A549 (cell line): Measurements from ENCODE around the gene SIRT3. TPM values are rescaled to one million over a fixed set of nuclear protein-coding genes. Genes with fewer than 3 reads are reported as not detected.
A peak's percentile ranks its signal among the peaks of the same experiment; 100 is the strongest.

Source experiments
- ATAC-seq, 2 experiments: fragments of 200-7000 bp in 1 of 2; fragments of >200 bp in 1 of 2; cut with Nextera tagmentation in 1 of 2; cut with Tn5 transposase in 1 of 2; 3 replicates each; pipeline versions ENCODE4 v1.8.0 to v1.9.1; 2018 to 2020; ENCODE audit warnings: mild to moderate bottlenecking in 1 of 2, moderate library complexity in 1 of 2
- CTCF ChIA-PET: fragments of 300-600 bp; sonication (Branson Sonifier 250); formaldehyde crosslinking; extraction: SDS; loops from one replicate; lab custom pipeline; 2021; ENCODE audit warnings: antibody characterized with exemption, inconsistent platforms; lab: Yijun Ruan, JAX
- POLR2A ChIA-PET: fragments of 350-600 bp; formaldehyde crosslinking; extraction: SDS; loops from one replicate; lab custom pipeline; 2021; ENCODE audit warnings: antibody characterized with exemption, inconsistent platforms; lab: Yijun Ruan, JAX
- DNase-seq, 2 experiments: peaks; one replicate each; pipeline versions ENCODE4 v3.0.0 to v3.0.0-alpha.2; 2011 to 2016; ENCODE audit warnings: low read depth in 1 of 2, low spot score in 1 of 2
- FAIRE-seq: peaks from 2 replicates; lab custom pipeline; 2011; peaks lifted over from hg19 to GRCh38; lab: Jason Lieb, UNC
- H3K27ac ChIP-seq, 2 experiments: fragments of >200 bp; sonication (Bioruptor Twin); formaldehyde crosslinking; 3 replicates each; pipeline ENCODE4 v1.5.1; 2016 to 2017
- H3K4me1 ChIP-seq: fragments of >200 bp; sonication (Bioruptor Twin); formaldehyde crosslinking; 3 replicates; pipeline ENCODE4 v1.6.1; 2016
- H3K4me2 ChIP-seq: fragments of >200 bp; sonication (Bioruptor Twin); formaldehyde crosslinking; 3 replicates; pipeline ENCODE4 v1.6.1; 2016
- H3K4me3 ChIP-seq: fragments of >200 bp; sonication (Bioruptor Twin); formaldehyde crosslinking; 3 replicates; pipeline ENCODE4 v1.5.1; 2016
- H3K9me3 ChIP-seq: fragments of >200 bp; sonication (Bioruptor Twin); formaldehyde crosslinking; 3 replicates; pipeline ENCODE4 v1.6.1; 2016
- CEBPB ChIP-seq, 2 experiments: fragments of >200 bp in 1 of 2; sonication (Bioruptor Twin) in 1 of 2; formaldehyde crosslinking in 1 of 2; IDR thresholded peaks; 2 replicates each; pipeline ENCODE4 v1.6.1; 2012 to 2016
- E2F6 ChIP-seq: IDR thresholded peaks from 2 replicates; pipeline ENCODE4 v1.6.1; 2012; ENCODE audit warnings: low read depth, borderline replicate concordance
- EHF ChIP-seq: fragments of 250-450 bp; sonication (Bioruptor Pico); IDR thresholded peaks from 2 replicates; pipeline ENCODE4 v1.5.0; 2020; ENCODE audit warnings: mild to moderate bottlenecking
- EHMT2 ChIP-seq: fragments of 200-600 bp; sonication (generic); IDR thresholded peaks from 2 replicates; pipeline ENCODE4 v1.6.1; 2016; ENCODE audit warnings: antibody characterized with exemption, low read depth, mild to moderate bottlenecking, moderate library complexity
- ELK1 ChIP-seq: fragments of 150-350 bp; IDR thresholded peaks from 2 replicates; pipeline ENCODE4 v1.6.1; 2014; ENCODE audit warnings: low read depth, mild to moderate bottlenecking, low read length
- EP300 ChIP-seq, 2 experiments: fragments of >200 bp; sonication (Bioruptor Twin); formaldehyde crosslinking; IDR thresholded peaks; 2 replicates in 1 of 2; 3 replicates in 1 of 2; pipeline ENCODE4 v1.6.1; 2016 to 2017
- ESRRA ChIP-seq: fragments of 150-350 bp; IDR thresholded peaks from 2 replicates; pipeline ENCODE4 v1.6.1; 2014; ENCODE audit warnings: mild to moderate bottlenecking, low read length, borderline replicate concordance
- FOSL2 ChIP-seq, 2 experiments: fragments of 450-650 bp in 1 of 2; fragments of >200 bp in 1 of 2; sonication (Bioruptor Twin) in 1 of 2; formaldehyde crosslinking; IDR thresholded peaks; 2 replicates each; pipeline versions ENCODE4 v1.5.0 to v1.6.1; 2016 to 2020; ENCODE audit warnings: mild to moderate bottlenecking in 1 of 2, moderate library complexity in 1 of 2
- HOXA7 ChIP-seq: fragments of 250-450 bp; sonication (Bioruptor Pico); IDR thresholded peaks from 2 replicates; pipeline ENCODE4 v1.5.0; 2020; ENCODE audit warnings: mild to moderate bottlenecking, moderate library complexity
- HOXB13 ChIP-seq: fragments of 250-450 bp; sonication (Bioruptor Pico); IDR thresholded peaks from 2 replicates; pipeline ENCODE4 v1.5.0; 2020; ENCODE audit warnings: low read depth, mild to moderate bottlenecking, moderate library complexity
- JUN ChIP-seq, 2 experiments: fragments of >200 bp; sonication (Bioruptor Twin); formaldehyde crosslinking; IDR thresholded peaks; 2 replicates in 1 of 2; 3 replicates in 1 of 2; pipeline ENCODE4 v1.6.1; 2016 to 2017
- KDM5A ChIP-seq: fragments of 200-600 bp; sonication (generic); IDR thresholded peaks from 2 replicates; pipeline ENCODE4 v1.6.1; 2016; ENCODE audit warnings: antibody characterized with exemption, mild to moderate bottlenecking
- MAFK ChIP-seq: fragments of 450-650 bp; IDR thresholded peaks from 2 replicates; pipeline ENCODE4 v1.6.1; 2014; ENCODE audit not compliant: partially characterized antibody
- NFE2L2 ChIP-seq: fragments of 150-350 bp; conservative IDR thresholded peaks from 2 replicates; pipeline ENCODE4 v1.6.1; 2014; ENCODE audit warnings: low read length
- NR3C1 ChIP-seq: fragments of >200 bp; sonication (Bioruptor Twin); formaldehyde crosslinking; IDR thresholded peaks from 3 replicates; pipeline ENCODE4 v1.6.1; 2017
- PHF8 ChIP-seq: fragments of 200-600 bp; sonication (generic); IDR thresholded peaks from 2 replicates; pipeline ENCODE4 v1.6.1; 2016; ENCODE audit warnings: low read depth, mild to moderate bottlenecking, antibody characterized with exemption, moderate library complexity, borderline replicate concordance
- RARB ChIP-seq: fragments of 250-450 bp; sonication (Bioruptor Pico); IDR thresholded peaks from 2 replicates; pipeline ENCODE4 v1.8.0; 2021; ENCODE audit warnings: mild to moderate bottlenecking, moderate library complexity
- RFX5 ChIP-seq: fragments of 450-650 bp; IDR thresholded peaks from 2 replicates; pipeline ENCODE4 v1.7.1; 2014; ENCODE audit warnings: antibody characterized with exemption, mild to moderate bottlenecking, moderate library complexity
- RNF2 ChIP-seq: fragments of 200-600 bp; sonication (generic); IDR thresholded peaks from 2 replicates; pipeline ENCODE4 v1.6.1; 2016; ENCODE audit warnings: low read depth, mild to moderate bottlenecking, antibody characterized with exemption, moderate library complexity, borderline replicate concordance
- SMC3 ChIP-seq: fragments of >200 bp; sonication (Bioruptor Twin); formaldehyde crosslinking; IDR thresholded peaks from 3 replicates; pipeline ENCODE4 v1.6.1; 2018; ENCODE audit warnings: inconsistent platforms
- TP53 ChIP-seq: fragments of 250-450 bp; sonication (Bioruptor Pico); IDR thresholded peaks from 2 replicates; pipeline ENCODE4 v1.5.0; 2021; ENCODE audit warnings: mild to moderate bottlenecking, moderate library complexity
- ZSCAN20 ChIP-seq: fragments of 250-450 bp; sonication (Bioruptor Pico); IDR thresholded peaks from 2 replicates; pipeline ENCODE4 v1.8.0; 2022; ENCODE audit warnings: mild to moderate bottlenecking, moderate library complexity
- WGBS: methylation state at CpG from one replicate; pipeline ENCODE4 v1.1.6; 2017; ENCODE audit errors: missing lambda C conversion rate; 5-methylcytosine and 5-hydroxymethylcytosine counted together
- polyA plus RNA-seq, 4 experiments: library from polyadenylated mRNA; depleted of rRNA in 3 of 4; stranded (reverse); fragments of >200 nt; fragmentation: RNase III in 1 of 4; extraction: RNeasy Plus Mini Kit Qiagen cat#74134 plus additional on column Dnase treatment in 1 of 4; gene quantifications; 2 replicates in 3 of 4; 3 replicates in 1 of 4; pipeline ENCODE4 v1.2.3, GENCODE V29; 2011 to 2017
- TF ChIP-seq, protein P1 (sequence below): fragments of 200-600 bp; sonication (generic); IDR thresholded peaks from 2 replicates; pipeline ENCODE4 v1.6.1; 2016; ENCODE audit warnings: antibody characterized with exemption, mild to moderate bottlenecking, moderate library complexity
- TF ChIP-seq, protein P2 (sequence below): IDR thresholded peaks from 2 replicates; pipeline ENCODE4 v1.6.1; 2012

SIRT3 gene
- polyA plus RNA-seq, 2 of the 4 experiments (the other 2 are of a cell fraction) = 20.3 to 22.3 TPM

DNA sequence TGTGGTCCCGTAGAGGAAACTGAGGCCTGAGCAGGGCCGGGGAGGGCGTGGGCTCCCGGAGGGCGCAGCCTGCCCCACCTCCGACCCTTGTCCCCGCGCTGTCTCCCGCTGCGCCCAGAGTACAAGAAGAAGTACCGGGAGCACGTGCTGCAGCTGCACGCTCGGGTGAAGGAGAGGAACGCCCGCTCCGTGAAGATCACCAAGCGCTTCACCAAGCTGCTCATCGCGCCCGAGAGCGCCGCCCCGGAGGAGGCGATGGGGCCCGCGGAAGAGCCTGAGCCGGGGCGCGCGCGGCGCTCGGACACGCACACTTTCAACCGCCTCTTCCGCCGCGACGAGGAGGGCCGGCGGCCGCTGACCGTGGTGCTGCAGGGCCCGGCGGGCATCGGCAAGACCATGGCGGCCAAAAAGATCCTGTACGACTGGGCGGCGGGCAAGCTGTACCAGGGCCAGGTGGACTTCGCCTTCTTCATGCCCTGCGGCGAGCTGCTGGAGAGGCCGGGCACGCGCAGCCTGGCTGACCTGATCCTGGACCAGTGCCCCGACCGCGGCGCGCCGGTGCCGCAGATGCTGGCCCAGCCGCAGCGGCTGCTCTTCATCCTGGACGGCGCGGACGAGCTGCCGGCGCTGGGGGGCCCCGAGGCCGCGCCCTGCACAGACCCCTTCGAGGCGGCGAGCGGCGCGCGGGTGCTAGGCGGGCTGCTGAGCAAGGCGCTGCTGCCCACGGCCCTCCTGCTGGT lies 44.0 kb upstream of the SIRT3 start:
- Histone ChIP-seq H3K4me2 (peak overlapping the region; percentile 85), H3K27ac (0 out of 6 replicates have a peak overlapping the region, but pooled peaks of 1 of the 2 experiments have one; percentile 6), H3K4me3 (peak overlapping the region; percentile 33), H3K4me1 (peaks cover 14% of the 10 kb centered on the region; the same call in 1 of the 3 replicates), H3K9me3 (no peaks in the 10 kb centered on the region; the same call in 2 of the 3 replicates)
- 20% methylated on average over 28 of the region's 85 CpGs for WGBS
- FAIRE-seq = no peak
- ATAC-seq = peak; percentile 52 to 65
- CTCF ChIA-PET = interaction anchor here (0.9 to 3.1 kb wide), 6 partner anchors 9 to 238 kb away, joined by 3 to 12 read pairs (median 6); no protein-coding TSS in a partner anchor
- DNase-seq = peak in 1 of 2 experiments; percentile 48
- POLR2A ChIA-PET = interaction anchor here (0.5 kb wide), 1 partner anchor 75 kb away, joined by 4 read pairs; no protein-coding TSS in a partner anchor
- TF ChIP-seq RNF2 = no peak
- TF ChIP-seq RFX5 = no peak
- no peak for TF ChIP-seq KDM5A
- no peak for TF ChIP-seq NFE2L2
- no peak for TF ChIP-seq HOXA7
- TF ChIP-seq, protein P1, sequence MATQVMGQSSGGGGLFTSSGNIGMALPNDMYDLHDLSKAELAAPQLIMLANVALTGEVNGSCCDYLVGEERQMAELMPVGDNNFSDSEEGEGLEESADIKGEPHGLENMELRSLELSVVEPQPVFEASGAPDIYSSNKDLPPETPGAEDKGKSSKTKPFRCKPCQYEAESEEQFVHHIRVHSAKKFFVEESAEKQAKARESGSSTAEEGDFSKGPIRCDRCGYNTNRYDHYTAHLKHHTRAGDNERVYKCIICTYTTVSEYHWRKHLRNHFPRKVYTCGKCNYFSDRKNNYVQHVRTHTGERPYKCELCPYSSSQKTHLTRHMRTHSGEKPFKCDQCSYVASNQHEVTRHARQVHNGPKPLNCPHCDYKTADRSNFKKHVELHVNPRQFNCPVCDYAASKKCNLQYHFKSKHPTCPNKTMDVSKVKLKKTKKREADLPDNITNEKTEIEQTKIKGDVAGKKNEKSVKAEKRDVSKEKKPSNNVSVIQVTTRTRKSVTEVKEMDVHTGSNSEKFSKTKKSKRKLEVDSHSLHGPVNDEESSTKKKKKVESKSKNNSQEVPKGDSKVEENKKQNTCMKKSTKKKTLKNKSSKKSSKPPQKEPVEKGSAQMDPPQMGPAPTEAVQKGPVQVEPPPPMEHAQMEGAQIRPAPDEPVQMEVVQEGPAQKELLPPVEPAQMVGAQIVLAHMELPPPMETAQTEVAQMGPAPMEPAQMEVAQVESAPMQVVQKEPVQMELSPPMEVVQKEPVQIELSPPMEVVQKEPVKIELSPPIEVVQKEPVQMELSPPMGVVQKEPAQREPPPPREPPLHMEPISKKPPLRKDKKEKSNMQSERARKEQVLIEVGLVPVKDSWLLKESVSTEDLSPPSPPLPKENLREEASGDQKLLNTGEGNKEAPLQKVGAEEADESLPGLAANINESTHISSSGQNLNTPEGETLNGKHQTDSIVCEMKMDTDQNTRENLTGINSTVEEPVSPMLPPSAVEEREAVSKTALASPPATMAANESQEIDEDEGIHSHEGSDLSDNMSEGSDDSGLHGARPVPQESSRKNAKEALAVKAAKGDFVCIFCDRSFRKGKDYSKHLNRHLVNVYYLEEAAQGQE = peak; percentile 85
- no peak for TF ChIP-seq ESRRA
- no peak for TF ChIP-seq HOXB13 (CRISPR knock-in tag)
- TF ChIP-seq E2F6 = no peak
- TF ChIP-seq SMC3 = no peak
- TF ChIP-seq, protein P2, sequence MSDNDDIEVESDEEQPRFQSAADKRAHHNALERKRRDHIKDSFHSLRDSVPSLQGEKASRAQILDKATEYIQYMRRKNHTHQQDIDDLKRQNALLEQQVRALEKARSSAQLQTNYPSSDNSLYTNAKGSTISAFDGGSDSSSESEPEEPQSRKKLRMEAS = peak; percentile 38; the same call in 1 of the 2 replicates
- no peak for TF ChIP-seq FOSL2 (IDR thresholded peaks at IDR 0.05)
- TF ChIP-seq FOSL2 (CRISPR knock-in tag; IDR thresholded peaks at IDR 0.05) = no peak
- TF ChIP-seq MAFK = no peak
- TF ChIP-seq CEBPB (IDR thresholded peaks at IDR 0.05) = no peak
- TF ChIP-seq EHF (CRISPR knock-in tag) = no peak
- TF ChIP-seq EHMT2 = no peak
- no peak for TF ChIP-seq EP300 (IDR thresholded peaks at IDR 0.05)

- no peak for DNase-seq
- CTCF ChIA-PET = interaction anchor here (0.9 to 3.1 kb wide), 3 partner anchors 20 to 60 kb away, joined by 3 to 12 read pairs (median 3); no protein-coding TSS in a partner anchor
- Histone ChIP-seq H3K4me2 (peak overlapping the region; percentile 85), H3K4me3 (peak overlapping the region; percentile 33; the same call in 2 of the 3 replicates), H3K27ac (0 out of 6 replicates have a peak overlapping the region, but pooled peaks of 1 of the 2 experiments have one; percentile 6), H3K4me1 (peaks cover 14% of the 10 kb centered on the region; the same call in 1 of the 3 replicates), H3K9me3 (no peaks in the 10 kb centered on the region; the same call in 2 of the 3 replicates)
- POLR2A ChIA-PET = interaction anchor here (0.5 kb wide), 1 partner anchor 75 kb away, joined by 4 read pairs; no protein-coding TSS in a partner anchor
- no peak for TF ChIP-seq RARB
- TF ChIP-seq JUN (IDR thresholded peaks at IDR 0.05) = no peak
- TF ChIP-seq ZSCAN20 (CRISPR knock-in tag) = no peak
- no peak for TF ChIP-seq NR3C1
- TF ChIP-seq MAFK = no peak
- TF ChIP-seq ELK1 = no peak
- TF ChIP-seq TP53 (CRISPR knock-in tag) = no peak
- no peak for TF ChIP-seq NFE2L2
- no peak for TF ChIP-seq PHF8
- ATAC-seq = no peak
- 69% methylated on average over 55 of the region's 97 CpGs for WGBS
- FAIRE-seq = no peak
Measured at GRCh38 chr11:279040-279965, 43.2 kb upstream of the SIRT3 start.
